ENCODE measurements around the gene PGAM5. TPM values are rescaled to one million over a fixed set of nuclear protein-coding genes. Genes with fewer than 3 reads are reported as not detected.

PGAM5 gene
- polyA plus RNA-seq, 1 of the 3 experiments (the other 2 are of a cell fraction): 22.5 TPM

GRCh38 chr12:132672116-132672515 is 38.5 kb upstream of the PGAM5 start:
- H3K9me2 ChIP-seq: no peaks in the 10 kb centered on the region
- H2AFZ ChIP-seq (ENCODE audit: low read depth): no peak overlapping the region
- POLR2A ChIA-PET: no interaction called here
- no peaks in the 10 kb centered on the region for H4K20me1 ChIP-seq (ENCODE audit: insufficient read depth)
- H3F3A ChIP-seq (replicated peaks; ENCODE audit: insufficient read depth): no peaks in the 10 kb centered on the region
- H3K79me2 ChIP-seq (ENCODE audit: insufficient read depth): no peaks in the 10 kb centered on the region
- 87% methylated on average over 10 of the region's 16 CpGs for WGBS (ENCODE audit: low lambda C conversion rate)
- DNase-seq: no peak
- no peak overlapping the region for H3K4me3 ChIP-seq (ENCODE audit: low read depth in 2 of 2, low read length in 1 of 2)
- CTCF ChIA-PET: no interaction called here
- no peaks in the 10 kb centered on the region for H3K4me1 ChIP-seq (ENCODE audit: control insufficient read depth in 1 of 2, insufficient read depth in 2 of 2, low read depth in 1 of 2, low read length in 1 of 2)
- no peak for TF ChIP-seq YY1 (IDR thresholded peaks at IDR 0.05; ENCODE audit: low read depth)
- no peak for TF ChIP-seq USF1 (IDR thresholded peaks at IDR 0.05; ENCODE audit: borderline replicate concordance, low read depth)
- TF ChIP-seq FOXJ3 (CRISPR knock-in tag; IDR thresholded peaks at IDR 0.05): no peak
- TF ChIP-seq NFIC (IDR thresholded peaks at IDR 0.05; ENCODE audit: borderline replicate concordance): no peak
- TF ChIP-seq RAD21 (IDR thresholded peaks at IDR 0.05; ENCODE audit: low read length): no peak
- TF ChIP-seq NRF1 (IDR thresholded peaks at IDR 0.05; ENCODE audit: low read depth, low read length): no peak
- no peak for TF ChIP-seq RFX5 (IDR thresholded peaks at IDR 0.05; ENCODE audit: low read length)
- no peak for TF ChIP-seq EZH2phosphoT487 (IDR thresholded peaks at IDR 0.05; ENCODE audit: borderline replicate concordance, low read depth)
- TF ChIP-seq TCF12 (IDR thresholded peaks at IDR 0.05): no peak
- TF ChIP-seq RCOR1 (IDR thresholded peaks at IDR 0.05; ENCODE audit: low read length): no peak
- no peak for TF ChIP-seq PBX3 (IDR thresholded peaks at IDR 0.05)
- no peak for TF ChIP-seq USF2 (IDR thresholded peaks at IDR 0.05; ENCODE audit: borderline replicate concordance, low read depth, low read length)
- no peak for TF ChIP-seq SIN3A (IDR thresholded peaks at IDR 0.05; ENCODE audit: borderline replicate concordance, low read depth, low read length)
- no peak for TF ChIP-seq CHD2 (IDR thresholded peaks at IDR 0.05; ENCODE audit: low read length, partially characterized antibody)
- no peak for TF ChIP-seq ELF1 (IDR thresholded peaks at IDR 0.05)
- no peak for TF ChIP-seq MXI1 (IDR thresholded peaks at IDR 0.05; ENCODE audit: low read depth, low read length)
- H3K27me3 ChIP-seq (ENCODE audit: insufficient read depth): no peaks in the 10 kb centered on the region
- no peak overlapping the region for H3K4me2 ChIP-seq
- H3K27ac ChIP-seq (ENCODE audit: low read depth in 2 of 2, low read length in 1 of 2): no peak overlapping the region
- H3K9me3 ChIP-seq: no peaks in the 10 kb centered on the region
- peaks cover 11 to 44% of the 10 kb centered on the region in 2 experiments for H3K36me3 ChIP-seq (replicated peaks in 1 of 2; ENCODE audit: control insufficient read depth in 1 of 2, insufficient read depth in 2 of 2, low read length in 1 of 2)
- no peak overlapping the region for H3K9ac ChIP-seq

GRCh38 chr12:132672678-132673077 is 38.0 kb upstream of the PGAM5 start:
- no peaks in the 10 kb centered on the region for H3K79me2 ChIP-seq (ENCODE audit: insufficient read depth)
- no peaks in the 10 kb centered on the region for H3F3A ChIP-seq (replicated peaks; ENCODE audit: insufficient read depth)
- no peaks in the 10 kb centered on the region for H4K20me1 ChIP-seq (ENCODE audit: insufficient read depth)
- H3K27ac ChIP-seq (ENCODE audit: low read depth in 2 of 2, low read length in 1 of 2): no peak overlapping the region
- H3K27me3 ChIP-seq (ENCODE audit: insufficient read depth): no peaks in the 10 kb centered on the region
- POLR2A ChIA-PET: no interaction called here
- no peaks in the 10 kb centered on the region for H3K9me3 ChIP-seq
- WGBS (ENCODE audit: low lambda C conversion rate): 90% methylated on average over 8 of the region's 12 CpGs
- CTCF ChIA-PET: no interaction called here
- H3K36me3 ChIP-seq (replicated peaks in 1 of 2; ENCODE audit: control insufficient read depth in 1 of 2, insufficient read depth in 2 of 2, low read length in 1 of 2): peaks cover 13 to 42% of the 10 kb centered on the region in 2 experiments
- no peaks in the 10 kb centered on the region for H3K9me2 ChIP-seq
- DNase-seq: no peak
- no peak overlapping the region for H3K4me2 ChIP-seq
- H2AFZ ChIP-seq (ENCODE audit: low read depth): no peak overlapping the region
- no peak overlapping the region for H3K4me3 ChIP-seq (ENCODE audit: low read depth in 2 of 2, low read length in 1 of 2)
- H3K4me1 ChIP-seq (ENCODE audit: control insufficient read depth in 1 of 2, insufficient read depth in 2 of 2, low read depth in 1 of 2, low read length in 1 of 2): no peaks in the 10 kb centered on the region
- TF ChIP-seq EZH2phosphoT487 (IDR thresholded peaks at IDR 0.05; ENCODE audit: borderline replicate concordance, low read depth): no peak
- TF ChIP-seq YY1 (IDR thresholded peaks at IDR 0.05; ENCODE audit: low read depth): no peak
- no peak for TF ChIP-seq NRF1 (IDR thresholded peaks at IDR 0.05; ENCODE audit: low read depth, low read length)
- no peak for TF ChIP-seq RAD21 (IDR thresholded peaks at IDR 0.05; ENCODE audit: low read length)
- no peak for TF ChIP-seq CTCF (IDR thresholded peaks at IDR 0.05)
- no peak for TF ChIP-seq POLR2AphosphoS5 (IDR thresholded peaks at IDR 0.05; ENCODE audit: low read depth, low read length)
- TF ChIP-seq NFIC (IDR thresholded peaks at IDR 0.05; ENCODE audit: borderline replicate concordance): no peak
- no peak for TF ChIP-seq EP300 (IDR thresholded peaks at IDR 0.05; ENCODE audit: borderline replicate concordance in 1 of 2, low read depth in 1 of 2, low read length in 1 of 2)
- no peak overlapping the region for H3K9ac ChIP-seq
